Measurements from ENCODE around the gene GATC.

- TF ChIP-seq CTCF (IDR thresholded peaks at IDR 0.05) (no peak), POLR2A (IDR thresholded peaks at IDR 0.05) (no peak)
Measured at GRCh38 chr12:120472521-120472920, 26.3 kb downstream of the GATC start.

Measured in Peyer's patch (tissue), 4 donors.